OCI-M2 (cell line): ENCODE data around the gene KCNJ1.

Experiments
- DNase-seq: peaks from one replicate; lab custom pipeline; 2025; ENCODE audit not compliant: unreplicated experiment; lab: John Stamatoyannopoulos, UW

The KCNJ1 gene

GRCh38 chr11:128902515-128903066, 35.5 kb upstream of the KCNJ1 start:
- no peak for DNase-seq

- no peak for DNase-seq
These were observed 34.8 kb upstream of the KCNJ1 start for GRCh38 chr11:128901653-128902514.

- DNase-seq = no peak
These were observed 33.4 kb upstream of the KCNJ1 start for GRCh38 chr11:128900468-128900867.

GRCh38 chr11:128898580-128899344, 31.7 kb upstream of the KCNJ1 start:
- DNase-seq = no peak

- DNase-seq = no peak
These were observed 30.7 kb upstream of the KCNJ1 start for GRCh38 chr11:128897826-128898225.

- no peak for DNase-seq
These were observed 29.3 kb upstream of the KCNJ1 start for GRCh38 chr11:128896356-128896755.

- no peak for DNase-seq
These were observed 28.4 kb upstream of the KCNJ1 start for GRCh38 chr11:128895526-128895925.

GRCh38 chr11:128894685-128895084, 27.6 kb upstream of the KCNJ1 start:
- DNase-seq = no peak

- DNase-seq = no peak
These were observed 27.2 kb upstream of the KCNJ1 start for GRCh38 chr11:128894286-128894681.

- DNase-seq = no peak
These were observed 26.6 kb upstream of the KCNJ1 start for GRCh38 chr11:128893578-128894285.

- DNase-seq = no peak
These were observed 25.9 kb upstream of the KCNJ1 start for GRCh38 chr11:128892866-128893565.

- no peak for DNase-seq
These were observed 24.9 kb upstream of the KCNJ1 start for GRCh38 chr11:128891913-128892398.

- no peak for DNase-seq
These were observed 23.7 kb upstream of the KCNJ1 start, which contains the start of gene KCNJ5 for GRCh38 chr11:128890543-128891368. Gene KCNJ5 (plus strand): TSS chr11:128891356. CDS start chr11:128911274, 19,918 bp downstream.

- DNase-seq = no peak
These were observed 23.1 kb upstream of the KCNJ1 start for GRCh38 chr11:128890216-128890542.

GRCh38 chr11:128889657-128890213, 22.6 kb upstream of the KCNJ1 start:
- DNase-seq = no peak

GRCh38 chr11:128888034-128888985, 21.2 kb upstream of the KCNJ1 start:
- no peak for DNase-seq

- DNase-seq = no peak
These were observed 19.5 kb upstream of the KCNJ1 start for GRCh38 chr11:128886406-128887124.
